Loucy (cell line): Measurements from ENCODE around the gene CDY2B.
"Not testable (repeated sequence)": the region's sequence is repeated elsewhere in the genome, so short reads cannot be mapped to it uniquely, and the experiment has no call there.

ENCODE experiments used
- H2AFZ ChIP-seq: fragments of 200-600 bp; sonication (generic); 2 replicates; pipeline ENCODE4 v1.6.0; 2016; ENCODE audit warnings: antibody characterized with exemption, mild to moderate bottlenecking, low read length, moderate library complexity
- H3F3A ChIP-seq: fragments of 200-600 bp; 2 replicates; pipeline ENCODE4 v1.6.0; 2016; ENCODE audit warnings: antibody characterized with exemption, low read depth, mild to moderate bottlenecking
- H3K27me3 ChIP-seq: fragments of 200-600 bp; sonication (generic); 2 replicates; pipeline ENCODE4 v1.6.1; 2014; ENCODE audit warnings: low read length, mild to moderate bottlenecking; ENCODE audit not compliant: insufficient read depth, poor library complexity, severe bottlenecking
- H3K36me3 ChIP-seq: fragments of 200-600 bp; sonication (generic); 2 replicates; pipeline ENCODE4 v1.6.1; 2016; ENCODE audit warnings: low read length; ENCODE audit not compliant: insufficient read depth
- H3K4me1 ChIP-seq: fragments of 200-600 bp; sonication (generic); 2 replicates; pipeline ENCODE4 v1.5.1; 2014; ENCODE audit warnings: low read length, mild to moderate bottlenecking; ENCODE audit not compliant: insufficient read depth, poor library complexity, severe bottlenecking
- H3K4me2 ChIP-seq: fragments of 200-600 bp; sonication (generic); 2 replicates; pipeline ENCODE4 v1.6.0; 2014; ENCODE audit warnings: antibody characterized with exemption, low read length, low read depth, mild to moderate bottlenecking; ENCODE audit not compliant: poor library complexity, severe bottlenecking
- H3K4me3 ChIP-seq: fragments of 200-600 bp; sonication (generic); 2 replicates; pipeline ENCODE4 v1.5.1; 2014; ENCODE audit warnings: low read length, mild to moderate bottlenecking, mixed read lengths; ENCODE audit not compliant: poor library complexity, severe bottlenecking
- H3K79me2 ChIP-seq: fragments of 200-600 bp; sonication (generic); 2 replicates; pipeline ENCODE4 v1.6.1; 2014; ENCODE audit warnings: low read length; ENCODE audit not compliant: insufficient read depth
- H3K9ac ChIP-seq: fragments of 200-600 bp; sonication (generic); 2 replicates; pipeline ENCODE4 v1.6.0; 2014; ENCODE audit warnings: mild to moderate bottlenecking, low read depth, low read length, moderate library complexity; ENCODE audit not compliant: poor library complexity, severe bottlenecking
- H3K9me2 ChIP-seq: fragments of 200-600 bp; sonication (generic); replicated peaks from 2 replicates; pipeline ENCODE4 v1.6.1; 2016; ENCODE audit warnings: low read depth, low read length, mixed read lengths
- H3K9me3 ChIP-seq: fragments of 200-600 bp; sonication (generic); 2 replicates; pipeline ENCODE4 v1.6.1; 2014; ENCODE audit warnings: mild to moderate bottlenecking, antibody characterized with exemption, low read length, low read depth; ENCODE audit not compliant: insufficient read depth
- H4K20me1 ChIP-seq: fragments of 200-600 bp; sonication (generic); 2 replicates; pipeline ENCODE4 v1.6.0; 2014; ENCODE audit warnings: antibody characterized with exemption, low read length, mild to moderate bottlenecking; ENCODE audit not compliant: insufficient read depth, poor library complexity, severe bottlenecking

CDY2B gene

GRCh38 chrY:17880120-17880519, at the start of gene CDY2B:
CDY2B (minus strand) TSS chrY:17880220; CDS start chrY:17879892, 328 bp downstream.
- not testable (repeated sequence) for H3K9me3 ChIP-seq, H2AFZ ChIP-seq, H3K4me2 ChIP-seq, H3F3A ChIP-seq, H3K9me2 ChIP-seq, H3K4me1 ChIP-seq, H4K20me1 ChIP-seq, H3K4me3 ChIP-seq, H3K9ac ChIP-seq, H3K79me2 ChIP-seq, H3K36me3 ChIP-seq, H3K27me3 ChIP-seq

GRCh38 chrY:17908009-17908408, 28.0 kb upstream of the CDY2B start:
- not testable (repeated sequence) for H3K9me3 ChIP-seq, H3K9ac ChIP-seq, H3K4me2 ChIP-seq, H3K79me2 ChIP-seq, H3K36me3 ChIP-seq, H3K4me3 ChIP-seq, H2AFZ ChIP-seq, H3K4me1 ChIP-seq, H3K9me2 ChIP-seq, H4K20me1 ChIP-seq, H3F3A ChIP-seq, H3K27me3 ChIP-seq

- not testable (repeated sequence) for H4K20me1 ChIP-seq, H3K9ac ChIP-seq, H3K4me1 ChIP-seq, H3K79me2 ChIP-seq, H3K4me2 ChIP-seq, H3K4me3 ChIP-seq, H3F3A ChIP-seq, H3K9me2 ChIP-seq, H3K36me3 ChIP-seq, H3K9me3 ChIP-seq, H2AFZ ChIP-seq, H3K27me3 ChIP-seq
These were observed 27.3 kb upstream of the CDY2B start for GRCh38 chrY:17907351-17907750.

- H3K9ac ChIP-seq, H3K9me2 ChIP-seq, H4K20me1 ChIP-seq, H3K9me3 ChIP-seq, H3F3A ChIP-seq, H3K4me1 ChIP-seq, H2AFZ ChIP-seq, H3K27me3 ChIP-seq, H3K79me2 ChIP-seq, H3K36me3 ChIP-seq, H3K4me3 ChIP-seq, H3K4me2 ChIP-seq: not testable (repeated sequence)
These were observed 1.7 kb upstream of the CDY2B start for GRCh38 chrY:17881697-17882096.

- not testable (repeated sequence) for H3K79me2 ChIP-seq, H3K27me3 ChIP-seq, H3F3A ChIP-seq, H3K36me3 ChIP-seq, H3K9me2 ChIP-seq, H2AFZ ChIP-seq, H3K9me3 ChIP-seq, H3K4me1 ChIP-seq, H3K4me2 ChIP-seq, H4K20me1 ChIP-seq, H3K9ac ChIP-seq, H3K4me3 ChIP-seq
These were observed 3.3 kb downstream of the CDY2B start for GRCh38 chrY:17876767-17877166.

- H3K4me2 ChIP-seq, H3K36me3 ChIP-seq: not testable (repeated sequence)
These were observed 4.6 kb downstream of the CDY2B start for GRCh38 chrY:17875401-17875800.

GRCh38 chrY:17871194-17871903, 8.7 kb downstream of the CDY2B start:
- H3K4me3 ChIP-seq, H3K9me3 ChIP-seq, H3K36me3 ChIP-seq, H3K9me2 ChIP-seq, H3K9ac ChIP-seq, H3K4me1 ChIP-seq, H4K20me1 ChIP-seq, H3F3A ChIP-seq, H3K27me3 ChIP-seq, H2AFZ ChIP-seq, H3K4me2 ChIP-seq, H3K79me2 ChIP-seq: not testable (repeated sequence)

More at GRCh38 chrY:17875401-17875800, 4.6 kb downstream of the CDY2B start:
- H3K9me3 ChIP-seq, H3F3A ChIP-seq, H3K27me3 ChIP-seq, H3K9ac ChIP-seq, H3K4me1 ChIP-seq, H3K9me2 ChIP-seq, H4K20me1 ChIP-seq, H3K4me3 ChIP-seq, H3K79me2 ChIP-seq, H2AFZ ChIP-seq: not testable (repeated sequence)
